WTC11 (cell line): Measurements from ENCODE around the gene PRDX6.

Experiments used
- CBFB ChIP-seq: sonication (generic); formaldehyde crosslinking; IDR thresholded peaks from 2 replicates; pipeline ENCODE4 v1.8.1; 2022; ENCODE audit warnings: mild to moderate bottlenecking, low read depth, missing genetic modification reagents
- CREB1 ChIP-seq: sonication (generic); formaldehyde crosslinking; IDR thresholded peaks from 2 replicates; pipeline ENCODE4 v1.8.0; 2023; ENCODE audit warnings: mild to moderate bottlenecking, missing genetic modification reagents
- ELF4 ChIP-seq: sonication (generic); formaldehyde crosslinking; IDR thresholded peaks from 2 replicates; pipeline ENCODE4 v1.8.1; 2022; ENCODE audit warnings: low read depth, mild to moderate bottlenecking, moderate library complexity, missing genetic modification reagents
- ETV6 ChIP-seq: sonication (generic); formaldehyde crosslinking; IDR thresholded peaks from 2 replicates; pipeline ENCODE4 v1.8.1; 2022; ENCODE audit warnings: mild to moderate bottlenecking, missing genetic modification reagents
- FOXK1 ChIP-seq: sonication (generic); formaldehyde crosslinking; IDR thresholded peaks from 2 replicates; pipeline ENCODE4 v1.8.0; 2022; ENCODE audit warnings: mild to moderate bottlenecking, moderate library complexity, missing genetic modification reagents
- NFE2L1 ChIP-seq: sonication (generic); formaldehyde crosslinking; IDR thresholded peaks from 2 replicates; pipeline ENCODE4 v1.8.1; 2023; ENCODE audit warnings: missing genetic modification reagents
- ZNF138 ChIP-seq: sonication (generic); formaldehyde crosslinking; conservative IDR thresholded peaks from 2 replicates; pipeline ENCODE4 v1.8.1; 2022; ENCODE audit warnings: mild to moderate bottlenecking, moderate library complexity, missing genetic modification reagents
- TF ChIP-seq, protein P1 (sequence below): fragments of 200-600 bp; IDR thresholded peaks from 2 replicates; pipeline ENCODE4 v1.8.0; 2022; ENCODE audit warnings: antibody characterized with exemption
- TF ChIP-seq, protein P2 (sequence below): sonication (generic); formaldehyde crosslinking; IDR thresholded peaks from 2 replicates; pipeline ENCODE4 v1.8.1; 2022; ENCODE audit warnings: low read depth, missing genetic modification reagents, borderline replicate concordance
- TF ChIP-seq, protein P3 (sequence below): sonication (generic); formaldehyde crosslinking; IDR thresholded peaks from 2 replicates; pipeline ENCODE4 v1.8.0; 2022; ENCODE audit warnings: mild to moderate bottlenecking, missing genetic modification reagents
- TF ChIP-seq, protein P4 (sequence below): sonication (generic); formaldehyde crosslinking; IDR thresholded peaks from 2 replicates; pipeline ENCODE4 v1.8.0; 2023; ENCODE audit warnings: missing genetic modification reagents, mild to moderate bottlenecking, borderline replicate concordance
- TF ChIP-seq, protein P5 (sequence below): sonication (generic); formaldehyde crosslinking; IDR thresholded peaks from 2 replicates; pipeline ENCODE4 v1.8.1; 2022; ENCODE audit warnings: low read depth, mild to moderate bottlenecking, moderate library complexity, missing genetic modification reagents, borderline replicate concordance

DNA sequence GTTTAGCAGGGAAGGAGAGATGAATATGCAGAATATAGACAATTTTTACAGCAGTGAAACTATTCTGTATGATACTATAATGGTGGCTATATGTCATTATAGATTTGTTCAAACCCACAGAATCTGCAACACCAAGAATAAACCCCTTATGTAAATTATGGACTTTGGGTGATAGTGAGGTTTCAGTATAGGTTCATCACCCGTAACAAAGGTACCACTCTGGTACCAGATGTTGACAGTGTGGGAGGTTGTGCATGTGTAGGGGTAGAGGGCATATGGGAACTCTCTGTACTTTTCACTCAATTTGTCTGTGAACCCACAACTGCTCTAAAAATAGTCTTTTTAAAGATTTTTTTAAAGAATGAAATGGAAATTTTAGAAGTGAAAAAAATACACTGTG, 29.9 kb upstream of the PRDX6 start:
- TF ChIP-seq, protein P1, sequence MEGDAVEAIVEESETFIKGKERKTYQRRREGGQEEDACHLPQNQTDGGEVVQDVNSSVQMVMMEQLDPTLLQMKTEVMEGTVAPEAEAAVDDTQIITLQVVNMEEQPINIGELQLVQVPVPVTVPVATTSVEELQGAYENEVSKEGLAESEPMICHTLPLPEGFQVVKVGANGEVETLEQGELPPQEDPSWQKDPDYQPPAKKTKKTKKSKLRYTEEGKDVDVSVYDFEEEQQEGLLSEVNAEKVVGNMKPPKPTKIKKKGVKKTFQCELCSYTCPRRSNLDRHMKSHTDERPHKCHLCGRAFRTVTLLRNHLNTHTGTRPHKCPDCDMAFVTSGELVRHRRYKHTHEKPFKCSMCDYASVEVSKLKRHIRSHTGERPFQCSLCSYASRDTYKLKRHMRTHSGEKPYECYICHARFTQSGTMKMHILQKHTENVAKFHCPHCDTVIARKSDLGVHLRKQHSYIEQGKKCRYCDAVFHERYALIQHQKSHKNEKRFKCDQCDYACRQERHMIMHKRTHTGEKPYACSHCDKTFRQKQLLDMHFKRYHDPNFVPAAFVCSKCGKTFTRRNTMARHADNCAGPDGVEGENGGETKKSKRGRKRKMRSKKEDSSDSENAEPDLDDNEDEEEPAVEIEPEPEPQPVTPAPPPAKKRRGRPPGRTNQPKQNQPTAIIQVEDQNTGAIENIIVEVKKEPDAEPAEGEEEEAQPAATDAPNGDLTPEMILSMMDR, result no peak
- TF ChIP-seq, protein P2, sequence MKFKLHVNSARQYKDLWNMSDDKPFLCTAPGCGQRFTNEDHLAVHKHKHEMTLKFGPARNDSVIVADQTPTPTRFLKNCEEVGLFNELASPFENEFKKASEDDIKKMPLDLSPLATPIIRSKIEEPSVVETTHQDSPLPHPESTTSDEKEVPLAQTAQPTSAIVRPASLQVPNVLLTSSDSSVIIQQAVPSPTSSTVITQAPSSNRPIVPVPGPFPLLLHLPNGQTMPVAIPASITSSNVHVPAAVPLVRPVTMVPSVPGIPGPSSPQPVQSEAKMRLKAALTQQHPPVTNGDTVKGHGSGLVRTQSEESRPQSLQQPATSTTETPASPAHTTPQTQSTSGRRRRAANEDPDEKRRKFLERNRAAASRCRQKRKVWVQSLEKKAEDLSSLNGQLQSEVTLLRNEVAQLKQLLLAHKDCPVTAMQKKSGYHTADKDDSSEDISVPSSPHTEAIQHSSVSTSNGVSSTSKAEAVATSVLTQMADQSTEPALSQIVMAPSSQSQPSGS (CRISPR knock-in tag), result no peak
- TF ChIP-seq FOXK1 (CRISPR knock-in tag) (no peak), ZNF138 (CRISPR knock-in tag) (no peak), ETV6 (CRISPR knock-in tag) (no peak), ELF4 (CRISPR knock-in tag) (no peak), NFE2L1 (CRISPR knock-in tag) (no peak), CBFB (CRISPR knock-in tag) (no peak), CREB1 (CRISPR knock-in tag) (no peak)
- TF ChIP-seq, protein P3, sequence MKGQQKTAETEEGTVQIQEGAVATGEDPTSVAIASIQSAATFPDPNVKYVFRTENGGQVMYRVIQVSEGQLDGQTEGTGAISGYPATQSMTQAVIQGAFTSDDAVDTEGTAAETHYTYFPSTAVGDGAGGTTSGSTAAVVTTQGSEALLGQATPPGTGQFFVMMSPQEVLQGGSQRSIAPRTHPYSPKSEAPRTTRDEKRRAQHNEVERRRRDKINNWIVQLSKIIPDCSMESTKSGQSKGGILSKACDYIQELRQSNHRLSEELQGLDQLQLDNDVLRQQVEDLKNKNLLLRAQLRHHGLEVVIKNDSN (CRISPR knock-in tag), result no peak
- TF ChIP-seq, protein P4, sequence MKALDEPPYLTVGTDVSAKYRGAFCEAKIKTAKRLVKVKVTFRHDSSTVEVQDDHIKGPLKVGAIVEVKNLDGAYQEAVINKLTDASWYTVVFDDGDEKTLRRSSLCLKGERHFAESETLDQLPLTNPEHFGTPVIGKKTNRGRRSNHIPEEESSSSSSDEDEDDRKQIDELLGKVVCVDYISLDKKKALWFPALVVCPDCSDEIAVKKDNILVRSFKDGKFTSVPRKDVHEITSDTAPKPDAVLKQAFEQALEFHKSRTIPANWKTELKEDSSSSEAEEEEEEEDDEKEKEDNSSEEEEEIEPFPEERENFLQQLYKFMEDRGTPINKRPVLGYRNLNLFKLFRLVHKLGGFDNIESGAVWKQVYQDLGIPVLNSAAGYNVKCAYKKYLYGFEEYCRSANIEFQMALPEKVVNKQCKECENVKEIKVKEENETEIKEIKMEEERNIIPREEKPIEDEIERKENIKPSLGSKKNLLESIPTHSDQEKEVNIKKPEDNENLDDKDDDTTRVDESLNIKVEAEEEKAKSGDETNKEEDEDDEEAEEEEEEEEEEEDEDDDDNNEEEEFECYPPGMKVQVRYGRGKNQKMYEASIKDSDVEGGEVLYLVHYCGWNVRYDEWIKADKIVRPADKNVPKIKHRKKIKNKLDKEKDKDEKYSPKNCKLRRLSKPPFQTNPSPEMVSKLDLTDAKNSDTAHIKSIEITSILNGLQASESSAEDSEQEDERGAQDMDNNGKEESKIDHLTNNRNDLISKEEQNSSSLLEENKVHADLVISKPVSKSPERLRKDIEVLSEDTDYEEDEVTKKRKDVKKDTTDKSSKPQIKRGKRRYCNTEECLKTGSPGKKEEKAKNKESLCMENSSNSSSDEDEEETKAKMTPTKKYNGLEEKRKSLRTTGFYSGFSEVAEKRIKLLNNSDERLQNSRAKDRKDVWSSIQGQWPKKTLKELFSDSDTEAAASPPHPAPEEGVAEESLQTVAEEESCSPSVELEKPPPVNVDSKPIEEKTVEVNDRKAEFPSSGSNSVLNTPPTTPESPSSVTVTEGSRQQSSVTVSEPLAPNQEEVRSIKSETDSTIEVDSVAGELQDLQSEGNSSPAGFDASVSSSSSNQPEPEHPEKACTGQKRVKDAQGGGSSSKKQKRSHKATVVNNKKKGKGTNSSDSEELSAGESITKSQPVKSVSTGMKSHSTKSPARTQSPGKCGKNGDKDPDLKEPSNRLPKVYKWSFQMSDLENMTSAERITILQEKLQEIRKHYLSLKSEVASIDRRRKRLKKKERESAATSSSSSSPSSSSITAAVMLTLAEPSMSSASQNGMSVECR (CRISPR knock-in tag), result no peak
- TF ChIP-seq, protein P5, sequence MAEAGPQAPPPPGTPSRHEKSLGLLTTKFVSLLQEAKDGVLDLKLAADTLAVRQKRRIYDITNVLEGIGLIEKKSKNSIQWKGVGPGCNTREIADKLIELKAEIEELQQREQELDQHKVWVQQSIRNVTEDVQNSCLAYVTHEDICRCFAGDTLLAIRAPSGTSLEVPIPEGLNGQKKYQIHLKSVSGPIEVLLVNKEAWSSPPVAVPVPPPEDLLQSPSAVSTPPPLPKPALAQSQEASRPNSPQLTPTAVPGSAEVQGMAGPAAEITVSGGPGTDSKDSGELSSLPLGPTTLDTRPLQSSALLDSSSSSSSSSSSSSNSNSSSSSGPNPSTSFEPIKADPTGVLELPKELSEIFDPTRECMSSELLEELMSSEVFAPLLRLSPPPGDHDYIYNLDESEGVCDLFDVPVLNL (CRISPR knock-in tag), result no peak
